PC-9 (cell line): ENCODE measurements around the gene LPCAT1.

Experiments used
- CTCF ChIP-seq: fragments of 200-600 bp; sonication (generic); conservative IDR thresholded peaks from 2 replicates; pipeline ENCODE4 v1.6.1; 2017; ENCODE audit warnings: mixed run types, antibody characterized with exemption, mild to moderate bottlenecking, moderate library complexity
- EZH2 ChIP-seq: fragments of 200-600 bp; sonication (generic); IDR thresholded peaks from 2 replicates; pipeline ENCODE4 v1.8.0; 2017; ENCODE audit warnings: antibody characterized with exemption, low read depth

- no peak for TF ChIP-seq EZH2
- TF ChIP-seq CTCF = no peak
Measured at GRCh38 chr5:1527533-1528205, 3.9 kb upstream of the LPCAT1 start.
